ENCODE data around the gene XRCC1.

DNA sequence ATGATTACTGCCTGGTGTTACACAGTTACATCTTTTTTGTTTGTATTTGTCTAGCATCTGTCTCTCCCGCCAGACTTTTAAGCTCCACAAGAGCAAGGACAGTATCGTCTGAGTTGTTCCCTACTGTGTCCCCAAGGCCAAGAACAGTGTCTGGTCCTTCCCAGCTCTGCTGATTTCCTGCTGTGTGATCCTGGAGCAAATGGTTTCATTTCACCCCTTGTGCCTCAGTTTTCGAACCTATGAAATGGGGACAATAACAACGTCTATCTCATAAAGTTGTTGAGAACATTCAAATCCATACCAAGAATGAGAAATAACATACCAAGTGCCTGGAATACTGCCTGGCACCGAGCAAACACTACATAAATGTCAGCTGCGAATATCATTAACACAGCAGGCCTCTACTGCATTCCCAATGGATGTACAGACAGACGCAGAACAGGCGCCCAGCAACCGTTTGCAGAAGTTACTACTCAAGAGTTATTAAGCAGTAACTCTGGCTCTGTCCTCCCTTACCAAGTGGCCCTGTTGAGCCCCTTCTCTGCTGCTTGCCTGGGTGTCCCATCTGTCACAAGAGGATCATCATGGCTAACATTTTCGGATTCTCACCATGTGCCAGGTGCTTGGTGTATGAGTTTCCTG is 11.4 kb downstream of the XRCC1 start:
- TF ChIP-seq, protein P1, sequence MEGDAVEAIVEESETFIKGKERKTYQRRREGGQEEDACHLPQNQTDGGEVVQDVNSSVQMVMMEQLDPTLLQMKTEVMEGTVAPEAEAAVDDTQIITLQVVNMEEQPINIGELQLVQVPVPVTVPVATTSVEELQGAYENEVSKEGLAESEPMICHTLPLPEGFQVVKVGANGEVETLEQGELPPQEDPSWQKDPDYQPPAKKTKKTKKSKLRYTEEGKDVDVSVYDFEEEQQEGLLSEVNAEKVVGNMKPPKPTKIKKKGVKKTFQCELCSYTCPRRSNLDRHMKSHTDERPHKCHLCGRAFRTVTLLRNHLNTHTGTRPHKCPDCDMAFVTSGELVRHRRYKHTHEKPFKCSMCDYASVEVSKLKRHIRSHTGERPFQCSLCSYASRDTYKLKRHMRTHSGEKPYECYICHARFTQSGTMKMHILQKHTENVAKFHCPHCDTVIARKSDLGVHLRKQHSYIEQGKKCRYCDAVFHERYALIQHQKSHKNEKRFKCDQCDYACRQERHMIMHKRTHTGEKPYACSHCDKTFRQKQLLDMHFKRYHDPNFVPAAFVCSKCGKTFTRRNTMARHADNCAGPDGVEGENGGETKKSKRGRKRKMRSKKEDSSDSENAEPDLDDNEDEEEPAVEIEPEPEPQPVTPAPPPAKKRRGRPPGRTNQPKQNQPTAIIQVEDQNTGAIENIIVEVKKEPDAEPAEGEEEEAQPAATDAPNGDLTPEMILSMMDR (IDR thresholded peaks at IDR 0.05) = no peak
- no peak for TF ChIP-seq POLR2A (IDR thresholded peaks at IDR 0.05)
- no peak for TF ChIP-seq POLR2AphosphoS5 (IDR thresholded peaks at IDR 0.05)
